SK-N-SH treated with all-trans-retinoic acid at 6 μM for 48 hours (cell line): ENCODE measurements around the gene GPANK1.

Source experiments
- ATAC-seq: fragments of 200-7000 bp; cut with Tn5 transposase; 3 replicates; pipeline ENCODE4 v1.9.1; 2020; ENCODE audit warnings: mild to moderate bottlenecking, moderate library complexity
- ARNTL ChIP-seq: fragments of 450-650 bp; formaldehyde crosslinking; IDR thresholded peaks from 2 replicates; pipeline ENCODE4 v1.5.0; 2020; ENCODE audit warnings: low read depth, mild to moderate bottlenecking, moderate library complexity, borderline replicate concordance
- BACH2 ChIP-seq: fragments of 250-450 bp; sonication (Bioruptor Pico); IDR thresholded peaks from 2 replicates; pipeline ENCODE4 v1.9.0; 2021; ENCODE audit warnings: mild to moderate bottlenecking, borderline replicate concordance
- CSDC2 ChIP-seq: fragments of 250-450 bp; sonication (Bioruptor Pico); IDR thresholded peaks from 2 replicates; pipeline ENCODE4 v1.5.0; 2020; ENCODE audit warnings: mild to moderate bottlenecking, moderate library complexity
- ESRRG ChIP-seq: fragments of 250-450 bp; sonication (Bioruptor Pico); IDR thresholded peaks from 2 replicates; pipeline ENCODE4 v1.6.1; 2021; ENCODE audit warnings: mild to moderate bottlenecking
- ISL1 ChIP-seq: fragments of 250-450 bp; sonication (Bioruptor Pico); IDR thresholded peaks from 2 replicates; pipeline ENCODE4 v2.1.2; 2022; ENCODE audit warnings: mild to moderate bottlenecking, moderate library complexity
- OSR1 ChIP-seq: fragments of 250-450 bp; sonication (Bioruptor Pico); IDR thresholded peaks from 2 replicates; pipeline ENCODE4 v1.8.0; 2022; ENCODE audit warnings: moderate library complexity, mild to moderate bottlenecking, inconsistent platforms
- PPARA ChIP-seq: fragments of 250-450 bp; sonication (Bioruptor Pico); IDR thresholded peaks from 2 replicates; pipeline ENCODE4 v1.5.0; 2020; ENCODE audit warnings: mild to moderate bottlenecking, borderline replicate concordance
- RARB ChIP-seq: fragments of 250-450 bp; sonication (Bioruptor Pico); IDR thresholded peaks from 2 replicates; pipeline ENCODE4 v1.8.0; 2021; ENCODE audit warnings: mild to moderate bottlenecking, moderate library complexity
- SNAI2 ChIP-seq: fragments of 250-450 bp; sonication (Bioruptor Pico); IDR thresholded peaks from 2 replicates; pipeline ENCODE4 v1.5.0; 2020; ENCODE audit warnings: mild to moderate bottlenecking, moderate library complexity
- TCF4 ChIP-seq: fragments of 250-450 bp; sonication (Bioruptor Pico); IDR thresholded peaks from 2 replicates; pipeline ENCODE4 v1.8.0; 2021; ENCODE audit warnings: mild to moderate bottlenecking, moderate library complexity, borderline replicate concordance
- TOX ChIP-seq: fragments of 250-450 bp; sonication (Bioruptor Pico); IDR thresholded peaks from 2 replicates; pipeline ENCODE4 v1.8.0; 2021; ENCODE audit warnings: mild to moderate bottlenecking, moderate library complexity, borderline replicate concordance
- ZC3H10 ChIP-seq: fragments of 250-450 bp; sonication (Bioruptor Pico); IDR thresholded peaks from 2 replicates; pipeline ENCODE4 v1.5.1; 2021; ENCODE audit warnings: mild to moderate bottlenecking, moderate library complexity
- ZFP3 ChIP-seq: fragments of 250-450 bp; sonication (Bioruptor Pico); IDR thresholded peaks from 2 replicates; pipeline ENCODE4 v1.5.0; 2020; ENCODE audit warnings: mild to moderate bottlenecking, moderate library complexity
- ZFP30 ChIP-seq: fragments of 450-650 bp; formaldehyde crosslinking; IDR thresholded peaks from 2 replicates; pipeline ENCODE4 v1.5.0; 2022; ENCODE audit warnings: mild to moderate bottlenecking, moderate library complexity
- ZNF565 ChIP-seq: fragments of 450-650 bp; formaldehyde crosslinking; conservative IDR thresholded peaks from 2 replicates; pipeline ENCODE4 v1.5.0; 2020; ENCODE audit warnings: low read depth, mild to moderate bottlenecking, moderate library complexity
- ZNF70 ChIP-seq: fragments of 450-650 bp; formaldehyde crosslinking; IDR thresholded peaks from 2 replicates; pipeline ENCODE4 v1.5.0; 2020; ENCODE audit warnings: mild to moderate bottlenecking, moderate library complexity
- TF ChIP-seq, protein P1 (sequence below): fragments of 250-450 bp; sonication (Bioruptor Pico); IDR thresholded peaks from 2 replicates; pipeline ENCODE4 v1.8.0; 2021; ENCODE audit warnings: low read depth, mild to moderate bottlenecking, moderate library complexity, borderline replicate concordance
- TF ChIP-seq, protein P2 (sequence below): fragments of 250-450 bp; sonication (Bioruptor Pico); IDR thresholded peaks from 2 replicates; pipeline ENCODE4 v1.8.0; 2020; ENCODE audit warnings: mild to moderate bottlenecking, moderate library complexity, borderline replicate concordance
- TF ChIP-seq, protein P3 (sequence below): fragments of 250-450 bp; sonication (Bioruptor Pico); IDR thresholded peaks from 2 replicates; pipeline ENCODE4 v1.5.0; 2020; ENCODE audit warnings: mild to moderate bottlenecking, moderate library complexity
- TF ChIP-seq, protein P4 (sequence below): fragments of 250-450 bp; sonication (Bioruptor Pico); IDR thresholded peaks from 2 replicates; pipeline ENCODE4 v1.5.1; 2020; ENCODE audit warnings: low read depth, mild to moderate bottlenecking, moderate library complexity

The GPANK1 gene

DNA sequence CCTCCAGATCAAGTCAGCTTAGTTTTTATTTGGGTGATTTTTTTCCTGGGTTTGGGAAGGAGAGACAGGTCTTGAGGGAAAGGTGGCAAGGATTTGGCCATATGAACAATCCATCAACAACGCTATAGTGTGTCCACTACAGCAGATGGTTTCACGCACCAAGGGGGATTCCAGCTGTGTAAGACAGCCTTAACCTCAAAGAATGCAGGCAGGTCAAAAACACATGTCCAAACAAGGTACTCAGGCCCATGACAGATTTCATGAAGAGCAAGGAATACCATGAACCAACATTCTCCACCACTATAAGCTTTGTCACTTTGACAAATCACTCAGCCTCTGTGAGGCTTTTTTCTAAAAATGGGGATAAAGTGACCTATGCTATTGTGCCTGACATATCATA, 47.8 kb downstream of the GPANK1 start:
- ATAC-seq = no peak
- no peak for TF ChIP-seq ZC3H10
- TF ChIP-seq, protein P1, sequence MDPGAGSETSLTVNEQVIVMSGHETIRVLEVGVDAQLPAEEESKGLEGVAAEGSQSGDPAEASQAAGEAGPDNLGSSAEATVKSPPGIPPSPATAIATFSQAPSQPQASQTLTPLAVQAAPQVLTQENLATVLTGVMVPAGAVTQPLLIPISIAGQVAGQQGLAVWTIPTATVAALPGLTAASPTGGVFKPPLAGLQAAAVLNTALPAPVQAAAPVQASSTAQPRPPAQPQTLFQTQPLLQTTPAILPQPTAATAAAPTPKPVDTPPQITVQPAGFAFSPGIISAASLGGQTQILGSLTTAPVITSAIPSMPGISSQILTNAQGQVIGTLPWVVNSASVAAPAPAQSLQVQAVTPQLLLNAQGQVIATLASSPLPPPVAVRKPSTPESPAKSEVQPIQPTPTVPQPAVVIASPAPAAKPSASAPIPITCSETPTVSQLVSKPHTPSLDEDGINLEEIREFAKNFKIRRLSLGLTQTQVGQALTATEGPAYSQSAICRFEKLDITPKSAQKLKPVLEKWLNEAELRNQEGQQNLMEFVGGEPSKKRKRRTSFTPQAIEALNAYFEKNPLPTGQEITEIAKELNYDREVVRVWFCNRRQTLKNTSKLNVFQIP (CRISPR knock-in tag) = no peak
- TF ChIP-seq, protein P2, sequence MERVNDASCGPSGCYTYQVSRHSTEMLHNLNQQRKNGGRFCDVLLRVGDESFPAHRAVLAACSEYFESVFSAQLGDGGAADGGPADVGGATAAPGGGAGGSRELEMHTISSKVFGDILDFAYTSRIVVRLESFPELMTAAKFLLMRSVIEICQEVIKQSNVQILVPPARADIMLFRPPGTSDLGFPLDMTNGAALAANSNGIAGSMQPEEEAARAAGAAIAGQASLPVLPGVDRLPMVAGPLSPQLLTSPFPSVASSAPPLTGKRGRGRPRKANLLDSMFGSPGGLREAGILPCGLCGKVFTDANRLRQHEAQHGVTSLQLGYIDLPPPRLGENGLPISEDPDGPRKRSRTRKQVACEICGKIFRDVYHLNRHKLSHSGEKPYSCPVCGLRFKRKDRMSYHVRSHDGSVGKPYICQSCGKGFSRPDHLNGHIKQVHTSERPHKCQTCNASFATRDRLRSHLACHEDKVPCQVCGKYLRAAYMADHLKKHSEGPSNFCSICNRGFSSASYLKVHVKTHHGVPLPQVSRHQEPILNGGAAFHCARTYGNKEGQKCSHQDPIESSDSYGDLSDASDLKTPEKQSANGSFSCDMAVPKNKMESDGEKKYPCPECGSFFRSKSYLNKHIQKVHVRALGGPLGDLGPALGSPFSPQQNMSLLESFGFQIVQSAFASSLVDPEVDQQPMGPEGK = no peak
- TF ChIP-seq, protein P3, sequence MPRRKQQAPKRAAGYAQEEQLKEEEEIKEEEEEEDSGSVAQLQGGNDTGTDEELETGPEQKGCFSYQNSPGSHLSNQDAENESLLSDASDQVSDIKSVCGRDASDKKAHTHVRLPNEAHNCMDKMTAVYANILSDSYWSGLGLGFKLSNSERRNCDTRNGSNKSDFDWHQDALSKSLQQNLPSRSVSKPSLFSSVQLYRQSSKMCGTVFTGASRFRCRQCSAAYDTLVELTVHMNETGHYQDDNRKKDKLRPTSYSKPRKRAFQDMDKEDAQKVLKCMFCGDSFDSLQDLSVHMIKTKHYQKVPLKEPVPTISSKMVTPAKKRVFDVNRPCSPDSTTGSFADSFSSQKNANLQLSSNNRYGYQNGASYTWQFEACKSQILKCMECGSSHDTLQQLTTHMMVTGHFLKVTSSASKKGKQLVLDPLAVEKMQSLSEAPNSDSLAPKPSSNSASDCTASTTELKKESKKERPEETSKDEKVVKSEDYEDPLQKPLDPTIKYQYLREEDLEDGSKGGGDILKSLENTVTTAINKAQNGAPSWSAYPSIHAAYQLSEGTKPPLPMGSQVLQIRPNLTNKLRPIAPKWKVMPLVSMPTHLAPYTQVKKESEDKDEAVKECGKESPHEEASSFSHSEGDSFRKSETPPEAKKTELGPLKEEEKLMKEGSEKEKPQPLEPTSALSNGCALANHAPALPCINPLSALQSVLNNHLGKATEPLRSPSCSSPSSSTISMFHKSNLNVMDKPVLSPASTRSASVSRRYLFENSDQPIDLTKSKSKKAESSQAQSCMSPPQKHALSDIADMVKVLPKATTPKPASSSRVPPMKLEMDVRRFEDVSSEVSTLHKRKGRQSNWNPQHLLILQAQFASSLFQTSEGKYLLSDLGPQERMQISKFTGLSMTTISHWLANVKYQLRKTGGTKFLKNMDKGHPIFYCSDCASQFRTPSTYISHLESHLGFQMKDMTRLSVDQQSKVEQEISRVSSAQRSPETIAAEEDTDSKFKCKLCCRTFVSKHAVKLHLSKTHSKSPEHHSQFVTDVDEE (CRISPR knock-in tag) = no peak
- no peak for TF ChIP-seq OSR1 (CRISPR knock-in tag)
- TF ChIP-seq ISL1 = no peak
- TF ChIP-seq TCF4 (CRISPR knock-in tag) = no peak
- no peak for TF ChIP-seq TOX
- TF ChIP-seq ARNTL (CRISPR knock-in tag) = no peak
- no peak for TF ChIP-seq ZFP3 (CRISPR knock-in tag)
- TF ChIP-seq, protein P4, sequence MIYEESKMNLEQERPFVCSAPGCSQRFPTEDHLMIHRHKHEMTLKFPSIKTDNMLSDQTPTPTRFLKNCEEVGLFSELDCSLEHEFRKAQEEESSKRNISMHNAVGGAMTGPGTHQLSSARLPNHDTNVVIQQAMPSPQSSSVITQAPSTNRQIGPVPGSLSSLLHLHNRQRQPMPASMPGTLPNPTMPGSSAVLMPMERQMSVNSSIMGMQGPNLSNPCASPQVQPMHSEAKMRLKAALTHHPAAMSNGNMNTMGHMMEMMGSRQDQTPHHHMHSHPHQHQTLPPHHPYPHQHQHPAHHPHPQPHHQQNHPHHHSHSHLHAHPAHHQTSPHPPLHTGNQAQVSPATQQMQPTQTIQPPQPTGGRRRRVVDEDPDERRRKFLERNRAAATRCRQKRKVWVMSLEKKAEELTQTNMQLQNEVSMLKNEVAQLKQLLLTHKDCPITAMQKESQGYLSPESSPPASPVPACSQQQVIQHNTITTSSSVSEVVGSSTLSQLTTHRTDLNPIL = no peak
- TF ChIP-seq ZNF70 (CRISPR knock-in tag) = no peak
- no peak for TF ChIP-seq PPARA (CRISPR knock-in tag)
- no peak for TF ChIP-seq RARB (CRISPR knock-in tag)
- TF ChIP-seq BACH2 (CRISPR knock-in tag) = no peak
- no peak for TF ChIP-seq CSDC2
- no peak for TF ChIP-seq ESRRG

DNA sequence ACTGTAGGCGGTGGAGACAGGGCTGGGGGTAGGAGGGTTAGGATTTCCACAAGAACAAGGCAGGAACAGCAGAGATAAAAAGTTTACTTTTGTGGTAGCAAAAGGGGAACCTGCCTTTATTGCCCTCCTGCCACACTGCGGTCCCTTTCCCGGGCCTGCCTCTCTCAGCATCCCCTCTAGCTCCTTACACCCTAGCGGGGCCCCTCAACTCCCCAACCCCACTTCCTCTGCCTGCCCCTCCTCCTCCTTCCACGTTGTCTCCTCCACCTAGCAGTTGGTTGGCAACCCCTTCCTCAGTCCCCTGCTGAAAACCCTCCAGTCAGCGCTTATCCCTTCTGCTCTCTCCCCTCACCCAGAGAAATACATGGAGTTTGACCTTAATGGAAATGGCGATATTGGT, 49.0 kb downstream of the GPANK1 start:
- no peak for ATAC-seq
- TF ChIP-seq SNAI2 (CRISPR knock-in tag) (no peak), TOX (no peak), ISL1 (no peak), ZFP3 (CRISPR knock-in tag) (no peak)
- TF ChIP-seq, protein P1 (CRISPR knock-in tag) = no peak
- TF ChIP-seq, all 23 proteins: peak for 0

DNA sequence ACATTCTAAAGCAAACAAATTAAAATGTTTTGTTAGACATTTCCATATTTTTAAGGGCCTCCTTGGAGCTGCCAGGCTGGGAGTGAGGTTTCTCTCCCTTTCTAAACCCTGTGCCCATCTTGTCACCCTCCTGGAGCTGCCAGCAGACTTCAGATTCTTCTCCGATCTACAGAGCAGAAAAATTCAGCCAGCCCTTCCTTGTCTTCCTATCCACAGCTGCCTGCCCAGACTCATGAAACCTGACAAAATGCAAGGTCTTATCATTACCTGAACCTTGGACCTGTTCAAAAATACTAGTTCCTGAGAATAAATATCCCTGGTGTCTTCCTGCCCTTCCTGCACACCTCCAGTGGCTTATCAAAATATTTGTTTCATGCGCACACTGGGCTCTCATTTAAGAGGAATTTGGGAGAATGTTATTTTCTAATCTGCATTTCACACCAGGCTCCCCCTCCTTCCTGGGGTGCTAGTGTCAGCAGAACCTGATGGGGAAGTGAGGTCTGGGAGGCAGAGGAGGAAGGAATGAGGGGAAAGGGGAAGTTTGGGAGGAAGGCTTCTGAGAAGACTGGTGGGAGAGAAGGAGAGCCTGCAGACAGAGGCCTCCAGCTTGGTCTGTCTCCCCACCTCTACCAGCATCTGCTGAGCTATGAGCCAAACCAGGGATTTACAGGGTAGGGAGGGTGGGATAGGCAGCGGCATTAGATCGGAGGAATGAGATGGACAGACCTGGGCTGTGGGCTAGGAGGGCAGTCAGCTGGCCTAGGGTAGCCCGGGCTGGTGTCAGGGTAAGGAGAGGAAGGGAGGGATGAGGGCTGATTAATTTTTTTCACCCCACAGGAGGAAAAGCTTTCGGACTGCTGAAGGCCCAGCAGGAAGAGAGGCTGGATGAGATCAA, 49.9 kb downstream of the GPANK1 start, which contains the start of gene AIF1:
TSS of gene AIF1 (plus strand) at position 551 of the 895 bp plus-strand sequence. CDS start at position 647, 96 bp downstream.
- TF ChIP-seq ESRRG = no peak
- no peak for TF ChIP-seq ZFP3 (CRISPR knock-in tag)
- no peak for TF ChIP-seq ZFP30
- TF ChIP-seq, protein P4 = no peak
- TF ChIP-seq ZNF565 (CRISPR knock-in tag) = no peak
- no peak for TF ChIP-seq RARB (CRISPR knock-in tag)
- no peak for ATAC-seq
